NCI-H748 treated with DMSO at 0.1 percent for 48 hours (cell line): ENCODE measurements around the gene TRAIP.
"Not testable (repeated sequence)": the region's sequence is repeated elsewhere in the genome, so short reads cannot be mapped to it uniquely, and the experiment has no call there.

Experiments used
- DNase-seq: peaks from one replicate; lab custom pipeline; 2025; lab: John Stamatoyannopoulos, UW

Gene TRAIP, protein sequence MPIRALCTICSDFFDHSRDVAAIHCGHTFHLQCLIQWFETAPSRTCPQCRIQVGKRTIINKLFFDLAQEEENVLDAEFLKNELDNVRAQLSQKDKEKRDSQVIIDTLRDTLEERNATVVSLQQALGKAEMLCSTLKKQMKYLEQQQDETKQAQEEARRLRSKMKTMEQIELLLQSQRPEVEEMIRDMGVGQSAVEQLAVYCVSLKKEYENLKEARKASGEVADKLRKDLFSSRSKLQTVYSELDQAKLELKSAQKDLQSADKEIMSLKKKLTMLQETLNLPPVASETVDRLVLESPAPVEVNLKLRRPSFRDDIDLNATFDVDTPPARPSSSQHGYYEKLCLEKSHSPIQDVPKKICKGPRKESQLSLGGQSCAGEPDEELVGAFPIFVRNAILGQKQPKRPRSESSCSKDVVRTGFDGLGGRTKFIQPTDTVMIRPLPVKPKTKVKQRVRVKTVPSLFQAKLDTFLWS

DNA sequence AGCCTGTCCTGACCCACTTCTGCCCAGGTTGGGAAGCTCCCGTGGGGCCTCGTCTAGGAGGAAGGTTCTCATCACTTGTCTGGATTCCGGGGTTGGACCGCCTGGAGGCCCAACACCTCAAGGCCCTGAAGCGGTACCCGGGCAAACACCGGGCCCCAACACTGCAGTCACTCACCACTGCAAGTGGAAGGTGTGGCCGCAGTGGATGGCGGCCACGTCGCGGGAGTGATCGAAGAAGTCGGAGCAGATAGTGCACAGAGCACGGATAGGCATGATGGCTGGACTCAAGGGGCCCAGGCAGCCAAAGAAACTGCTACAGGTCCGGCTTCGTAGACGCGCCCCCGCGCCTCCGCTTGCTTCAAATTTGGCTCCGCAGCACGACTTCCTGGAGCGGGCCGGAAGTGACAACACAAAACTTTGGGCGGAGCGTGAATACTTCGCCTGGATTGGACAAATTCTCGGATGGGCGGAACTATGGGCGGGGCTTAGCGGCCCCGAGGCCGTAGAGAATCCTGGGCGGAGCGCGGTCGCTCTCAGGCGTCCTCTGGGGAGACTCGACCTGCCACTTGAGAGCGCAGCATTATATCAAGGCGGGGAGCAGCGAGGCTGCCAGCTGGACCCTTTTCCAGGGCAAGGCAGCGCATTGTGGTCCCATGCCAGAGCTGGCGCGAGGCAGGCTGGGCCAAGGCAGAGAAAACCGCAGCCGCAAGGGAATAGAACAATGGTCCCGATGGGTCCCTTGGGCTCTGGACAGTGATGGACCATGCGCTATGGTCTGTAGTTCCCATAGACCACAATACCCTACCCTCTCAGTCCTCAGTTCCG, at the start of gene TRAIP:
TRAIP (minus strand) TSS at position 384 of the 825 bp plus-strand sequence; CDS start at position 273, 111 bp downstream.
- DNase-seq = peak; percentile 75

DNA sequence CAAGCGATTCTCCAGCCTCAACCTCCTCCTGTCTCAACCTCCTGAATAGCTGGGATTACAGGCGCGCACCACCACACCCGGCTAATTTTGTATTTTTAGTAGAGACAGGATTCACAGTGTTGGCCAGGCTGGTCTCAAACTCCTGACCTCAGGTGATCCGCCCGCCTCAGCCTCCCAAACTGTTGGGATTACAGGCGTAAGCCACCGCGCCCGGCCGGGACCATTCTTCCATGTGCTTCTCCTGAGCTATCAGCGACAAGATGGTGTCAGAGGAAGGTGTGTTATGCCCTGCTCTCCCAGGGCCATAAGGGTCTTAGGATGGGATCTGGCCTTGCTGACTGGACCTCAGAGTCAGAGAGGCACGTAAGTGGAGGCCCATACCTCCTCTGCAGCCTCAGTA, 48.1 kb upstream of the TRAIP start:
- DNase-seq = not testable (repeated sequence)

DNA sequence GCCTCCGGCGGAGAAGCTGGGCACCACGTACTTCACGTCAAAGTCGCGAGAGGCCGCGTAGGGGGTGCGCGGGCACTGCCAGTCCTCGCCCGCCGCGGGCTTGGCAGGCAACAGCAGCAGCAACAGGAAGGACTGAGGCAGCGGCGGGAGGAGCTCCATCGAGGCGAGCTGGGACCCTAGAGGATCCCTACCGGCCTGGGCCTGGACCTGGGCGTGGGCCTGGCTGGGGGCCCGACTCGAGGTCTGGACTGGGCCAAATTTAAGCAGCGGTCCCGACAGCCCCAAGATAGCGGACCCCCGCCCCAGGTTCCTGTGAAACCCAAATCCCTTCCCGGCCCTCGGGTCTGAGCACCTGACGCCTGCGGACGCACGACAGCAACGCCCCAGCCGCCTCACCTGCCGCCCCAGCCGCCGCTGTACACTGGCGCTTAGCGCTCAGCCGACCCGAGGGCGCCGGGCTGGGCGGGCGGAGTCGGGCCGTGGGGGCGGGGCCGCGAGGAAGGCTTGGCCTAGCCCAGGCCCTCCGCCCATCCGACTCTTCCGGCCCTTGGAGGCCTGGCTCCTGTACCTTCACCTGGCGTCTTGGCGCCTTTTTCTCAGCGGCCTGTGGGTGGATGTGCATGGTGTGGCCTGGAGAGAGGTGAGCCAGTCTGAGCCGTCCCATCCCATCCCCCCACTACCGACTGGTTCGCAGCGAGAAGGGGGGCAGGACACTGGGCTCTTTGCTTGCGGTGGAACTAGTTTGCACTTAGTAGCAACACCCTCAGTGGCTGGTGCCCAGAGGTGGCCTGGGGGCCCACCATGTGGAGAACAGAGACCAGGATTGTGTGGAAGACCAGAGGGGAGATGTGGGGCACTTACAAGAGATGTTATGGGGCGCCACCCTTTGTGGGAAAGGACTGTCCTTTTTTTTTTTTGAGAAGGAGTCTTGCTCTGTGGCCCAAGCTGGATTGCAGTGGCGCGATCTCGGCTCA, 47.4 kb upstream of the TRAIP start, which contains the start of gene MST1R:
MST1R (minus strand) TSS at position 423 of the 974 bp plus-strand sequence; CDS start at position 159, 264 bp downstream.
- DNase-seq = peak; percentile 29

DNA sequence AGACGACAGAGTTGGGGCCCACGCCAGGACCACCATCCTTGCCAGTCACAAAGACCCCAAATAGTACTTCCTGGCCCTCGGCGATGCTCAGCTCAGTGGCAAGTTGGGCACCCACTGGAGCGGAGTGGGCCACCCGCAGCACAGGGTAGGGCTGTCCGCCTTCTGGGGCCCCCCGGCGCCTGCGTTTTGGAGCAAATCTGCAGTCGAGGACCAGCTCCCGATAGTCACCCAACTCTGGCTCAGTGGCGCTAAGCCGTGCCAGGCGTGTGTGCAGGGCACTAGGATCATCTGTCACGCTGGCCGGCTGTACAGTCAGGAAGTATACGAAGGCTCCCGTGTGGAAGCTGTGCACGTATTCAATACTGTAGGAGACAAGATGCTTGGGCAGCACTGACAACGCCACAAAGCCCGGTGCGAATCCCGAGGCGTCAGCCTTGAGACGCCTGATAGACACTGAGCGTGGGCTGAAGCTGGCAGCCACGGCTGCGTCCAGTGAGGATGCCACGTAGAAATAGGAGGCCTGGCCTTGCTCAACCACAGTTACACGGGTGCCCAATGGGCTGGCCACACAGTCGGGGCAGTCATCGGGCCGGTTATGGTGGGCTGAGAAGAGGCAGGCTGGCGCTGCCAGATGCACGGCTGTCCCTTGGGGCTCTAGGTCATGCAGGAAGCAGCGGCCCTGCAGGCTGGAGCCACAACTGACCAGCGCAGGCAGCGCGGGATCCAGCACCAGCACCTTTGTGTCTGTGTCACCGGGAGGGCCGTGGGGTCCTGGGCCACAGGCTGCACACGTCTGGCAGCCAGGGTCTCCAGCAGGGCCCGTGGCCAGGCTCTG, 46.4 kb upstream of the TRAIP start:
- no peak for DNase-seq

DNA sequence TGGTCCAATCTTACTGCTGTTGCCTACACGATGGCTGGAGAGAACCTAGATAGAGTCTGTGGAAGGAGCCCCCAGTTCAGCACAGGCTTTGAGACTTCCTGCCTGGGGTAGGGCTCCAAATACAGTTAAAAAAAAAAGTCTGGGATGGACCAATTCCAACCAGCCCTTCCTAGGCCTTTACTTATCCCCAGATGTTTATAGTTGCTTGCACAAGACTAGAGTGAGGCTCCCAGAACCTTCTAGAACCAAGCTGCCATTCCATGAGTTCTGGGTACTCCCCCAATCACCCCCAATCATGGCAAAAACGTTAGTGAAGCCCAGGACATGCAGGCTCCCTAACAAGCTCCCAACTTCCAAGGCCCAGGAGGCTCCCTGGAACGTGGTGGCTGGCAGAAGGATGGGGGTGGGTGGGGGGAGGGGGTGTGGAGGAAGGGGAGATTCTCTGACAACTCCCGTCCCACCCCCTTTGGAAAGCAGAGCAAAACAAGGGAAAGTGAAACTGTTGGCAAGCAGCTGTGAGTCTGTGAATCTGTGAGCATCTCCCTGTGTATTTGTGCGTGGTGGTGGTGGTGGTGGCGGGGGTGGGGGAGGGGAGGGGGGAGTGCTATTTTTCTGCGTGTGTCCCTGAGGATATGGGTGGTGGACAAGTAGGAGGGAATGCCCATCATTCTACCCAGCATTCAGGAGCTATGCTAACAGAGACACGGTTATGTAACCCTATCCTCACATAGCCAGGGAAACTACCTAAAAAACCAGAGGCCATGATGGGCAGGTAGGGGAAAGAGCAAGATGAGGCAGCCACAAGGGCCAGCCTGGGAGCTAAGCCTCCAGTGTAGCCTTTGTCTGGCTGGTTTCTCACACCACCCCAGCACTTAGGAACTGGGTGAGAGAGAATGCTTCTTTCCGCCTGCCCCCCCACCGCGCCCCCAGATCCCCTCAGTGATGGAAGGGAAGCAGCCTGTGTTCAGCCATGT, 45.3 kb upstream of the TRAIP start:
- no peak for DNase-seq

DNA sequence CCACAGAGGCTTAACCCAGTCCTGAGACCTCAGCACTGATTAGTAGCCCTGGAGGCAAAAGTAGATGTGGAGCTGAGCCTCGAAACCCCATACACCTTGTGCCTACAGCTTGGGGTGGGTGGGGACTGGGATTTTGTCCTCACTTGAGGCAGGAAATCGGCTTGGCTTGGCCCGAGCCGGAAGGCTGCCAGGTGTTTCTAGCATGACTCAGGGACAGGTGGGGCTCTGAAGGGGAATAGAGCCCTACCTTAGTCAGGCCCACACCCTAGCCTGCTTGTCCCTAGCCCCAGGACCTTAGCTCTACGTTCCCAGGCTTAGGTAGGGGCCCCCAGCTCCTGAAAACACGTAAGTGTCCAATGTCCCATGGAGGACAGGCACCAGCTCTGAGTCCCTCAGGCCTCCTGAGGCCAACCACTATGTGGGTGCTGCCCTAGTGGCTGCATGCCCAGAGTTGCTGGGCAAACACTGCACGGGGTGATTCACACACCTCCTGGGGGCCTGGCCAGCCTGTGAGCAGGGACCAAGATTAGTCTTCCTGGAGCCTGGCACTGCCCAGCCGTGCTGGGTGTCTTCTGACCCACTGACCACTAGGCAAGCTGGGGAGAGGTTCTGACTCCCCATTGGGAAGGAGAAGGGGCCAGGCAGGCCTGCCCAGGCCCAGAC, 44.3 kb upstream of the TRAIP start:
- DNase-seq = no peak

DNA sequence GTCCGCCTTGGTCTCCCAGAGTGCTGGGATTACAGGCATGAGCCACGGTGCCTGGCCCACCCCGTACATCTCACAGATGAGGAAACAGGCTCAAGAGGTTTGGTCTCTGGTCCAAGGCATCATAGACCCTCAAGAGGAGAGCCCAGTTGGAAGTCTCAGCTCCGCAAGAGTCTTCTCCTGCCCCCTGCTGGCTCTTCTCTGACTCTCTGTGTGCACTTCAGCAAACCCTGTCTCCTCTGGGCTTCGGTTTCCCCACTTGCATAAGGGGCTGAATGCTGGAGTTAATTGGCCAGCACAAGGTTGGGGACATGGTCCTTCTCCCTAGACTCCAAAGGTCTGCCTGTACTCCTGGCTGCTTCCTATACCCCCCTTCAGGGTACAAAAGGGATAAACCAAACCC, 43.5 kb upstream of the TRAIP start:
- DNase-seq = no peak

DNA sequence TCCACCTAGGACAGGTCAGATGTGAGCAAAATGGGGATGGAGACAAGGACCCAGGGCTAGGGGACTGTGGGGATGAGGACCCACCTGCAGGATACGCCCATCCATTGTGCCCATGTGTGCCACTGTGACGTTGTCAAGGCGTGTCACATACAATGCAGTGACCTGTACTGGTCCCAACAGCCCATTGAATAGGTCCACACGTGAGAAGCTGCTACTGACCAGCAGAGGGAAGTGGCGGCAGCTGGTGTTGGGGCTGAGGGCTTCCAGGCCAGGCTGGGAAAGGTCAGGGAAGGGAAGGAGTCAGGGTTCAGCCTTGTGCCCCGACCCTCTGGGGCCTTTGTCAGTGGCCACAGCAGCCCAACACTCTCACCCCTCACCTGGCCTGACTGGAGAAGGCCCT, 42.6 kb upstream of the TRAIP start:
- no peak for DNase-seq

DNA sequence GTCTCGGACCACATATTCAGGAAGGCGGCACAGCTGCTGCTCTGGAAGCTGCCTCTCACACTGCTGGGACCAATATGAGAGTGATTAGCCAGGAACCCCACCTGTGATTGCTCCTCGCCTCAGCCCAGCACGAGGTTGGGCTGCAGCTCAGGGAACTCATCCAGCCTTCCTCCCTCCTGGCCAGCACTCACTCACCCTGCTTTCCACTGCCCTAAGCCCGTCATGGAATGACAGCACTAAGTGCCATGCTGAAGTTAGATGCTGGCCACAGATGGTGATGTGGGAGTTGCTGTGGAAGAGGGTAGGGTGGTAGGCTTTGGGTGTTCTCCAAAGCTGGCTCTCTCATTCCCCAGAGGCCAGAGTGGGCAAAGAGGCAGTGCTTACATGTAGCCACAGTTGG, 40.0 kb upstream of the TRAIP start:
- no peak for DNase-seq

DNA sequence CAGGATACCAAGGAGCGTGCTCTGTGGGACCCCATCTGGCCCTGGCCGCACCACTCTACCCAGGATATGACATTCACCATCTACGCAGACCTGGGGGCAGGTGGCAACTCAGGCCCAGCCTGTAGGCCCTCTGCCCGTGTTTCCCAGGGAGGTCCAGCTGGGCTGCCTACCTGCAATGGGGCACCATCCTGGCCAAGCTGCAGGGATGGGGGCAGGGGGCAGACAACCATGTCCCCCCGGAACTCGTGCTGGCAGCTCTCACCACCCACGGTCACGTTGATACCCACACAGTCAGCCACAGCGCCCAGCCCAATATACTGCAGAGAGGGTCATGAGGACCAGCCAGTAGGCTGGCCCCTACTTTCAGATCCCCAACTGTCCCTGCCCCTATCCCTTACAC, 39.4 kb upstream of the TRAIP start:
- DNase-seq = no peak

DNA sequence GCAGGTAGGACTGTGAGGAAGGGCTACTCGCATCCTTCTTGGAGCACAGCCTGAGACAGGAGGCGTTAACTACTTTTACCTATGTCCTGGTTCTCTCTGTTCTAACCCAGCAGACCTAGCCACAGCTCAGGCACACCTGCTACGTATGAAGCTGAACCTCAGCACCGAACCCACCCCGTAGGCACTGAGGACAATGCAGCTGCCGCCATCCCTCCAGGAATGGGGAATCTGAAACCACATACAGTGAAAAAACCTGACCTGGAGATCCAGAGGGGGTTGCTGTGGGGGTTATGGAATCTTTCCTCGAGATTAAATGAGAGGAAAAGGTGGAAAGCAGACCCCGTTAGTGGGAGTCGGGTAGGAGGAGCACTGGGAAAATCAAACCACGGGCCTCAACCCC, 32.9 kb upstream of the TRAIP start:
- DNase-seq = no peak

DNA sequence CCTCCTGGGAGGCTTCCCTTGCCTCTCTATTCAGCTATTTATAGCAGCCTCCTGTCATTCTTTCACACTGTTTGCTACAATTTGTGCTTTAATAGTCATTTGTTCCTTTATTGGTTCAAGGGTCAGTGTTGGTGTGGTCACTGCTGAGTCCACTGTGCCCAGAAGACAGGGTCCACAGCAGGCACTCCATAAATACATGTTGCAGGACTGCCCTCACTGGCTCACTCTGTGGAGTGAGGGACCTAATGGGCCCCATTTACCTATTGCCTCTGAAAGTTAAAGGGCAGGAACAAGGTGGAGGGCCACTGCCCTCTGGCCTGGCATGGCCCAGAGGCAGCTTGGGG, 30.5 kb upstream of the TRAIP start:
- DNase-seq = no peak

DNA sequence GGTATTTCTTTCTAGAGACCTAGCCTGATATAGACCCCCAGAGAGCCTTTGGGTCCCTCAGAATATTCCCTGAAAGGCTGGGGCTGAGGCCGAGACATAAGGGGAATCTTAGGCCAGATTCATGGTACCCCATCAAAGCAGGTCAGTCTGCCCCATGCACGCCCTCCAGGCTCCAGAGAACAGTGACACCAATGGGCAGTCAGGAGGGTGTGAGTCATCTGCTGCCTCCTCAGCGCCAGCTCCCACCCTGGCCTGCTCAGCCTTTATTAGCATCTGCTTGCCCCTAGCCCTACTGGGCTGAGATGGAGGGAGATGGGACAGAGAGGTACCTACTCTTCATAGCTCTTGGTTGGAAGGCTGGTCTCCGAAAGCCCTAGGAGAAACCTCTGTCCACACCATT, 27.6 kb upstream of the TRAIP start:
- DNase-seq = no peak

DNA sequence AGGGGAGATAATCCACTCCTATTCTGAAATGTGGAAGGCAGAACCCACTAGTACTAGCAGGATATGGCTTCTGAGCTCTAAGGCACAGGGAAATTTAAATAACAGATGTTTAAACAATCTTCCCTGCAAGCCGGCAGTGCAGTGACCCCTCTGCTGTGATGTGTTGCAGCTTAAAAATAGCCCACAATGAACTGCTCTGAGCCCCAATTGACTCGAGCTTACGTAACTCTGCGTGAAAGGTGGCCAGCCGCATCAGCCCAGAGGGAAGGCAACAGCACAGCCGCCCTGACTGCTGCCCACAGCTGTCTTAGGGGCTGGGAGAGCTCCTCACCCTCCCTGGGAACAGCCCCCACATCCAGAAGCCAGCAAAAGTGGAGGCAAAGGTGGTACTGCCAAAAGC, 25.8 kb upstream of the TRAIP start:
- DNase-seq = no peak

DNA sequence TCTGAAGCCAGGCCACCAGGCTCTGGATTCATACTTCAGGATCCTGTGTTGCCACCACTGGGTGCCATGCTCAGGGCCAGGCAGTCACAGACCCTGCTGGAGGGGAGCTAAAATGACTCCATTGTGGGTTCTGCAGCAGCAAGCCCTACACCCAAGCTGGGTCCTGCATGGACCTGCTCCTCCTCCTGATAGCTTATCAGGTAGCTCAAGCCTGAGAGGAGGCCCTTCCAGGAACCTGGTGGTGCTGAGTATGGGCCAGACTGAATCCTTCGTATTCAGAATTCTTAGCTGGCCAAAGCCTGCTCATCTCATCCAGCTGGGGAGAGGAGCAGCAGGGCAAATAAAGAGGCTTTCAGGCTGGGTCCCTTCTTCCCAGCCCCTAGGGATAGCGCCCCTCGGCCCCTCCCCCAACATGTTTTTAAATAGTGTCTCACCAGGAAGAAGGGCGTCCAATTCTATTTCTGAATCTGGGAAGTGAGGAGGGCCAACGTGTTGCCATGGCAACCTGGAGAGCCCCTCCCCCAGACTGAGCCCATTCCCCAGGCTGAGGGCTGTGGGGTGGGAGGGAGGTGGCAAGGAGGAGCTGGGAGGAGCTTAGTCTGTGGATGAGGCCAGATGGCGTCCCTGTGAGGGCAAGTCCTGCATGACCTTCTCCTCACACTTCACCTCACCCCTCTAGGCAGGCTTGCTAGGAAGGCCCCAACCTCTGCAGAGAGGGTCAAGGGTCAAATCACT, 24.4 kb upstream of the TRAIP start:
- DNase-seq = no peak

DNA sequence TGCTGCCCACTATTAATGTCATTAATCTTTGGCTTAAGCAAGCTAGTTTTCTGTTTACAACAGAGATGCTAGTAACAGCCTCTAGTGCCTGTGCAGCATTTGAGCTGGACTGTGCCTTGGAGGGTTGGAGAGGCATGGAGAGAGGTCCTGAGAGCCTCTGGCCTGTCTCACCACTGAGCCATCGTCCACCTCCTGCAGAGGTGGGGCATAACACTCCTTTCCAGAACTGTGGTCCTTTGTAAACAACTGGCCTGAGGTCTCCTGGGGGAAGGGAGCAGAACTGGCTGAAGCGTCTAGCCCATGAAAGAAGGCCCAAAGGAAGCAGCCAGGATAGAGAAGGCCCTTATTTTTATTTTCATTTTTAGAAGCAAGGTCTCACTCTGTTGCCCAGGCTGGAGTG, 23.4 kb upstream of the TRAIP start:
- DNase-seq = no peak

DNA sequence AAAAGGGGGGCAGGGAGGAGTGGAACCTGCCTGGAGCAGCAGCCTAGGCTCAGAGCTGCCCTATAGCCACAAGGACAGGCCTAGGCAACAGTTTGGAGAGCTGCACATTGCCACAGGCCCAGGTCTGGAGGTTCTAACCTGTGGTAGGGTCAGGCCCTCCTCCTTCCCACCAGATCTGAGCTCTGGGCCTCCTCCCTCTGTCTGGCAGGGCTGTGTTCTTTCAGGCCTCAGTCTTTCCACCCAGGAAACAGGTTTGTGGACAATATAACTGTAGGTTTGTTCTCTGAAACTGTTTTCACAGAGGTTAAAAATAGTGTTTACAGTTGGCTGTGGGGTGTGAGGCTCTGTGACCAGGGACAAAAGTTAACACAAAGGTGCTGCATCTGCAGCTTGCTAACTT, 22.3 kb upstream of the TRAIP start:
- DNase-seq = no peak

DNA sequence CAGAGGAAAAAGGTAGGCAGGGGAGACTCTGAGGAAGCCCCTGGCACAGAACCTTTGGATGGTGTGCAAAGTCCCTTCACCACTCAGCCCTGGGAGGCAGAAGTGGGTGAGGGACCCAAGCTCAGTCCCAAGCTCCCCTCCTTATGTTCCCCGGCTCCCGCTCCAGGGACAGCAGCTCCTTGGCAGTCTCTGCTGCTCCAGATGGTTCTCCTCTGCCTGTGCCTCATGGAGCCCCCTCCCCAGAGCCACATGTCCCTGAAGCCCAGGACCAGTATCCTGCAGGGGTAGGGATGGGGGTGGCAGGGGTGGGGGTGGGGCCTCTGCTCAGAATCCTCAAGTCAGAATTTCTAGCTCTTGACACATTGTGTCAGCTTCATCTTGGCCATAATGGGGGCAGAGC, 21.4 kb upstream of the TRAIP start:
- DNase-seq = no peak

DNA sequence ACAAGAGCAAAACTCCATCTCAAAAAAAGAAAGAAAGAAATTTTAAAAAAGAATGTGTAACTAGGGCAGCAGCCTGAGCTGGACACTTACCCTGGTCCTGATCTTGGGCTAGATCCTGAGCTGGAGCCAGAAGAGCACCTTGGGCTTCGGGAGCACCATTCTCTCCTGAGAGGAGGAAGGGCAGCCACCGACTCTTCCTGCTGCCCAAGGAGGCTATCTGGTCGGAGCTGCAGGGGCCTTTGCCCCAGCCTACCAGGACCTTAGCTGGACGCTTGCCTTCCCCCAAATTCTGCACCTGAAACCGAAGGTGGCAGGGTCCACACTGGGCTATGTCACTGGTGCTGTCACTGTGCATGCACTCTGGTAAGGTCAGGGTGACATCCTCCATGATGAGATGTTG, 20.2 kb upstream of the TRAIP start:
- DNase-seq = no peak
